Measurements from ENCODE around the gene RNF157. TPM values are rescaled to one million over a fixed set of nuclear protein-coding genes. Genes with fewer than 3 reads are reported as not detected.

RNF157 gene
- polyA plus RNA-seq, 1 donor from 2014 or later, result 0.43 TPM

DNA sequence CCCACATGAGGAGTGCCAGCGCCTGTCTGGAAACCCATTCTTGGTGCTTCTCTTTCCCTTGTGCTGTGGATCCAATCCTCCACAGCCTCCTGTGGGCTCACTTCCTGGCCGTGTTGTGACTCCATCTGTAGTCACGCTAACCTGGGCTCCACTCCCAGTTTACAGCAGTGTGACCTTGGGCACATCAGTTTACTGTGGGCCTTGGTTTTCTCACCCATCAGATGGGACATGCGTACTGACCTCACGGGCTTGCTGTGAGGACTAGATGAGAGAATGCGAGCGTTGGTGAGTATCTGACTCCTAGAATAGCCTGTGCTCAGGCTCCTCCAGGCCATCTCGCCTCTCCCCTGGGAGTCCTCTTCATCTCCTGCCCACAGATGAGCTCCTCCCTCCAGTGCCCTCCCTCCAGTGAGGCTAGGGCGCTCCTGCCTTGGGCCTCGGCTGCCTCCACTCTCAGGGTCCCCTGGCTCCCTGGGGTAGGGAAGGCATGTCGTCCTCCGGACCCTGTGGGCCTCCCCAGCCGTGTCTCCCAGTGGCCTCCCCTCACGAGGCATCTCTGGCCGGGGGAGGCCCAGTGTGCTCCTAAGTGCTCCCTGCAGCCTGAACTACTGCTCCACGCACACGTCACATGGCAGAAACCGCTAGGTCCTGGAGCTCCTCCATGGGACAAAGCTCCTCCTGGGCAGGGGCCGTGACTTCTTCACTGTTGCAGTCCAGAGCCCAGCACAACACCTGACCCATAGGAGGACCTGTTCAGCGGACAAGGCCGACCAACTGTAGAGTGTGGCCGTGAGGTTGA is 94.0 kb downstream of the RNF157 start:
- peak overlapping the region; percentile 60 to 95 (median 93) for H3K27ac Mint-ChIP-seq
- peaks cover 3% of the 10 kb centered on the region for H3K27me3 Mint-ChIP-seq
- H3K4me3 Mint-ChIP-seq, result peak overlapping the region; percentile 22 to 93 (median 62)
- H3K9me3 Mint-ChIP-seq, result no peaks in the 10 kb centered on the region
- peaks cover 27 to 38% (median 33%) of the 10 kb centered on the region in 3 donors for H3K4me1 Mint-ChIP-seq
- no peaks in the 10 kb centered on the region for H3K36me3 Mint-ChIP-seq

DNA sequence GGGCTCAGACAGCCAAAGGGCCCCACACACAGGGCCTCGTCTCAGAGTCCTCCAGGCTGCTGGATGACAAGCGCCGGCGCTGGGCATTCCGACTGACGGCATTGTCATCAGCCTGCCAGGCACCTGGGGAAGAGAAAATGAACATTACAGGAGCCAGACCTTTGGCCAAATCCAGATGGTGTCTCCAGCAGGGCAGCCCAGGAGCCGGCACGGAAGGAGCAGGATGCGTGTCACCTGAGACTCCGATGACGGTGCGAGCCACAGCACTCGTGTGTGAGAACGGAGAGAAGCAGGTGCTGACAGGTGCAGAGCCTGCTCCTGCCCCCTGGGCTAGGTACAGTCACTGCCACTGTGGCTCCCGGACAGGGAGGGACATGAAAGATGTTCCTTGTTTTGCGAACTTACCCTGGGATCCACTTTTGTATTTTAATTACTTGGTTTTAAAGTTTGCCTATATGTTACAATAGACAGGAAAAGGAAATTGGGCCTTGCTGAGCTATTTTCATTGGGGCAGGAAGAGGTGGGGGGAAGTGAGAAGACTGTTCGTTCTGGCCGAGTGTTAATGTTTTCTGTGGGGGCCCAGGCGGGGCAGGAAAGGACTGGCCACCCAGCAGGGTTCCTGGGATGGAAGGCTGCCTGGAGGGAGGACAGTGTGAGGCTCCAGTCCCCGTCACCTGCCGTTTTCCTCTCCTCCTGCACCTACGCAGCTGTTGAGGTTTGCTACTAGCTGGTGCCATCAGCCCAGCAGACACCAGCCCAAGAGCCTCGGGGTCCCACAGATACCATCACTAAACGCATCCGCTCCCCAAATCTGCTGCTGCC is 94.9 kb downstream of the RNF157 start:
- H3K9me3 Mint-ChIP-seq, result no peaks in the 10 kb centered on the region
- H3K27ac Mint-ChIP-seq, result peak overlapping the region; percentile 60 to 95 (median 93)
- peaks cover 8% of the 10 kb centered on the region for H3K27me3 Mint-ChIP-seq
- H3K4me3 Mint-ChIP-seq, result peak overlapping the region; percentile 31 to 93 (median 68)
- H3K36me3 Mint-ChIP-seq, result no peaks in the 10 kb centered on the region
- H3K4me1 Mint-ChIP-seq, result peaks cover 27 to 41% (median 35%) of the 10 kb centered on the region in 3 donors

- no peaks in the 10 kb centered on the region for H3K9me3 Mint-ChIP-seq
Measured at GRCh38 chr17:76142585-76143041, 97.7 kb downstream of the RNF157 start.

DNA sequence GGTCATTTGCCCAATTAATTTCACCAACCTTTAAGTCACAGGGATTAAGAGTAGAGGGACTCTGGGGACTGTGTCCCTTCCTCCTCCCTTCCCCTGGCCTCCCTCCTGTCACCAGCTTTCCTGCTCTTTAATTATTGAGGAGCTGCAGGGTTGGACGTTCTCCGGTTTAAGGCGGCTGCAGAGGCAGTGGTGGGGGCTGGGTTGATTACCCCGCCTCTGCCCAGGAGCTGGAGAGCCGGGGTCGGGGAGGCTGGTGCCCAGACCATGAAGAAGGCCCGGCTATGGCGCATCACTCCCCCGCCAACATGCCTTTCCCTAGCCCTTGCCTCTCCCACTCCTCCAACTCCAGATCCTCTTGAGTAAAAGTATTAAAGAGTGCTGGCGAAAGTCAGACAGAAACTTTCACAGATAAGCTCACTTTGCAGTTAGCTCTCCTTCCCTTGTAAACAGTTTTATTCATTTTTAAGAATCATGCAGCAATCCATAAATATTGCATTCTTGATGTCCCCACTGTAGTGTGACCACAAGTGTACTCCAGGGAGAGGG is 98.2 kb downstream of the RNF157 start:
- H3K4me3 Mint-ChIP-seq, result peak overlapping the region; percentile 70 to 93 (median 92)
- H3K27me3 Mint-ChIP-seq, result peaks cover 21% of the 10 kb centered on the region
- no peaks in the 10 kb centered on the region for H3K36me3 Mint-ChIP-seq
- no peaks in the 10 kb centered on the region for H3K9me3 Mint-ChIP-seq
- H3K4me1 Mint-ChIP-seq, result peaks cover 27 to 40% (median 34%) of the 10 kb centered on the region in 3 donors
- H3K27ac Mint-ChIP-seq, result peak overlapping the region in 2 of 3 donors; percentile 80 to 98

More at GRCh38 chr17:76142585-76143041, 97.7 kb downstream of the RNF157 start:
- no peaks in the 10 kb centered on the region for H3K36me3 Mint-ChIP-seq
- peak overlapping the region in 2 of 3 donors; percentile 80 to 98 for H3K27ac Mint-ChIP-seq
- peaks cover 21% of the 10 kb centered on the region for H3K27me3 Mint-ChIP-seq
- peak overlapping the region in 2 of 4 donors; percentile 39 to 65 for H3K4me3 Mint-ChIP-seq
- peaks cover 27 to 42% (median 34%) of the 10 kb centered on the region in 3 donors for H3K4me1 Mint-ChIP-seq

GRCh38 chr17:76141212-76142038 is 98.9 kb downstream of the RNF157 start, which contains the start of gene FOXJ1:
FOXJ1 (minus strand) TSS chr17:76141245; CDS start chr17:76140395, 850 bp downstream.
- Mint-ChIP-seq H3K4me3 (peak within 1 kb of the TSS; percentile 70 to 93 (median 92)), H3K36me3 (no peaks in the 10 kb centered on the region), H3K27ac (peak within 1 kb of the TSS; percentile 92 to 98 (median 96)), H3K9me3 (no peaks in the 10 kb centered on the region), H3K27me3 (peaks cover 21% of the 10 kb centered on the region), H3K4me1 (peaks cover 27 to 38% (median 32%) of the 10 kb centered on the region in 3 donors)

DNA sequence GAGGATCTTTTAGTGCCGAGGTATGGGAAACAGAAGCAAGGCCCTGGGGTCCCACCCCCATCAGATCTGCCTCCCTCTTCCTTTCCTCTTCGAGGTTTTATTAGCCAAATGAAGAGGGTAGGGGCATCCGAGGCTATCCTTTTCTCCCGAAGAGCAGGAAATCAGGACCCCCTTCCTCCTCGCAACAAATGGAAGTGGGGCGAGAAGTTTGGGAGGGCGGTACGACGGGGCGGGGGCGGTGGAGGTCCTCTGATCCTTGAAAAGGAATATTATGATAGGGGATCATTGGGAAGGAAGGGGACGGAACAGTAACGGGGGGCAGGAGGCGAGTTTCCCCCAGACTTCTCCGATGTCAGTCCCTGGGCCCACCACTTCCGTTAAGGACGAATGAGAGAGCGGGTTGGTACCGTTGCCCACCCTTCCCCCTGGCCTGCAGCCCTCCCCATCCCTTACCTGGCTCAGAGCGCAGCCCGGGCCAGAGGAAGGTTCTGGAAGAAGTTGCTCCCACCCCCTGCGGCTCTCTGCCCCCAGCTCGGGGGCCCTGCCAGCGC is 99.6 kb downstream of the RNF157 start:
- Mint-ChIP-seq H3K36me3 (no peaks in the 10 kb centered on the region), H3K4me3 (peak overlapping the region; percentile 70 to 93 (median 92)), H3K9me3 (no peaks in the 10 kb centered on the region), H3K27ac (peak overlapping the region; percentile 92 to 98 (median 96)), H3K4me1 (peaks cover 23 to 32% (median 27%) of the 10 kb centered on the region in 3 donors), H3K27me3 (peaks cover 21% of the 10 kb centered on the region)

GRCh38 chr17:76139801-76140660 is 100.3 kb downstream of the RNF157 start:
- peaks cover 16 to 27% (median 21%) of the 10 kb centered on the region in 3 donors for H3K4me1 Mint-ChIP-seq
- peak overlapping the region in 2 of 3 donors; percentile 39 to 98 for H3K27ac Mint-ChIP-seq
- H3K27me3 Mint-ChIP-seq, result peaks cover 24% of the 10 kb centered on the region
- no peaks in the 10 kb centered on the region for H3K9me3 Mint-ChIP-seq
- H3K36me3 Mint-ChIP-seq, result no peaks in the 10 kb centered on the region
- H3K4me3 Mint-ChIP-seq, result peak overlapping the region; percentile 65 to 93 (median 82)

GRCh38 chr17:76138896-76139752 is 101.2 kb downstream of the RNF157 start:
- no peaks in the 10 kb centered on the region for H3K9me3 Mint-ChIP-seq
- peaks cover 26% of the 10 kb centered on the region for H3K27me3 Mint-ChIP-seq
- H3K36me3 Mint-ChIP-seq, result no peaks in the 10 kb centered on the region
- peaks cover 12 to 22% (median 16%) of the 10 kb centered on the region in 3 donors for H3K4me1 Mint-ChIP-seq
- H3K4me3 Mint-ChIP-seq, result peak overlapping the region; percentile 41 to 76 (median 66)
- no peak overlapping the region for H3K27ac Mint-ChIP-seq

- Mint-ChIP-seq H3K4me3 (no peak overlapping the region), H3K36me3 (peaks cover 3% of the 10 kb centered on the region), H3K27me3 (peaks cover 26% of the 10 kb centered on the region), H3K4me1 (peaks cover 12 to 20% (median 18%) of the 10 kb centered on the region in 3 donors), H3K9me3 (no peaks in the 10 kb centered on the region), H3K27ac (no peak overlapping the region)
Measured at GRCh38 chr17:76138234-76138895, 101.9 kb downstream of the RNF157 start.

GRCh38 chr17:76137351-76138233 is 102.7 kb downstream of the RNF157 start:
- peaks cover 26% of the 10 kb centered on the region for H3K27me3 Mint-ChIP-seq
- H3K9me3 Mint-ChIP-seq, result no peaks in the 10 kb centered on the region
- H3K4me3 Mint-ChIP-seq, result no peak overlapping the region
- peaks cover 3% of the 10 kb centered on the region for H3K36me3 Mint-ChIP-seq
- H3K4me1 Mint-ChIP-seq, result peaks cover 5 to 13% (median 11%) of the 10 kb centered on the region in 3 donors
- no peak overlapping the region for H3K27ac Mint-ChIP-seq

DNA sequence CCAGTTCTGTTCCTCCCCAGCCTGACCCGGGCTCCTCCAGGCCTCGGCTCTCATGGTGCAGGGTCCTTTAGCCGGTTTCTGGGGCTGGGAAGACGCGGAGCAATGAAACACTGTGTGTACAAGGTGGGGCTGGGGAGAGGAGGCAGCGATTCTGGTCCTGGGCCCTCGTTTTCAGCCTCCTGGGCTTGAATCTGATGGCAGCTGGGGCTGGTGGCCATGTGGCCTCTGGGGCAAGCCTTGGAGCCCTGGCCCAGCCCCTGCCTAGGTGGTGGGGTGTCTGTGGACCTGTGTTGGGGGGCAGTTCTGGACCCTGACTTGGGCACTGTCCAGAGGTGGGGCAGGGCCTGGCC is 103.3 kb downstream of the RNF157 start:
- Mint-ChIP-seq H3K36me3 (peaks cover 3% of the 10 kb centered on the region), H3K4me3 (no peak overlapping the region), H3K27me3 (peaks cover 23% of the 10 kb centered on the region), H3K9me3 (no peaks in the 10 kb centered on the region), H3K4me1 (peaks cover 0 to 9% (median 8%) of the 10 kb centered on the region in 3 donors), H3K27ac (no peak overlapping the region)
